H54 (cell line): Measurements from ENCODE around the gene AKT2.

Experiments used
- DNase-seq: peaks from one replicate; pipeline ENCODE4 v3.0.0; 2011; ENCODE audit warnings: low spot score, mixed read lengths; ENCODE audit not compliant: insufficient read length
- FAIRE-seq: peaks from 3 replicates; lab custom pipeline; 2011; peaks lifted over from hg19 to GRCh38; lab: Jason Lieb, UNC
- POLR2A ChIP-seq: IDR thresholded peaks from 2 replicates; pipeline ENCODE4 v1.6.1; 2011; ENCODE audit warnings: low read depth, mild to moderate bottlenecking, low read length

Gene AKT2

DNA sequence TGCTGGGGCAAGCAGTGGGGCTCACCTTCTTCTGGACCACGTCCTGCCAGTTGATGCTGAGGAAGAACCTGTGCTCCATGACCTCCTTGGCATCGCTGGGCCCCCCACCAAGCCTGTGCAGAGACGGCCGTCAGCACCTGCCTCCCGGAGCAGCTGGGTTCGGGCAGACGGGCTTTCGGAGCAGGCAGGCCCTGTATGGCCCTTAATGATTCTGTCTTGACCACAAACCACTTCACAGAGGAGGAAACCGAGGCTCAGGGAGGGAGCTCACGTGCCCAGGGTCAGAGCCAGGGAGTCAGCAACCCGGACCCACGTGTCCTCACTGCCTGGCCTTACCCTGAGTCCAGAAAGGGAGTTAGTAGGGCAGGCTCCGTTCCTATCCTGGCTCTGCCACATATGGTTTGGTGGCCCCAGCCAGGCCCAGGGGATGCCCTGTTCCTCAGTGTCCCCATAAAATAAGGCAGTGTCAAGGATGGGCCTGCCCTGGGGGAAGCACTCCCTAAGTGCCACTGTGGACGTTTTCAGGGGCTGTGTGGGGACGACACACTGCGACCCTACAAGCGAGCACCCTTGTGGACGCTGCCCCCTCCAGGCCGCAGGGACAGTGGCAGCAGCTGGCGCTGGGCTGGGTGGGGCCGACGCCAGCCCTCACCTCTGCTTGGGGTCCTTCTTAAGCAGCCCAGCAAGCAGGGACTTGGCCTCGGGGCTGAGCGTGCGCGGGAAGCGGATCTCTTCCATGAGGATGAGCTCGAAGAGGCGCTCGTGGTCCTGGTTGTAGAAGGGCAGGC is 49.7 kb downstream of the AKT2 start:
- DNase-seq (no peak), FAIRE-seq (no peak)
- TF ChIP-seq POLR2A, result no peak

DNA sequence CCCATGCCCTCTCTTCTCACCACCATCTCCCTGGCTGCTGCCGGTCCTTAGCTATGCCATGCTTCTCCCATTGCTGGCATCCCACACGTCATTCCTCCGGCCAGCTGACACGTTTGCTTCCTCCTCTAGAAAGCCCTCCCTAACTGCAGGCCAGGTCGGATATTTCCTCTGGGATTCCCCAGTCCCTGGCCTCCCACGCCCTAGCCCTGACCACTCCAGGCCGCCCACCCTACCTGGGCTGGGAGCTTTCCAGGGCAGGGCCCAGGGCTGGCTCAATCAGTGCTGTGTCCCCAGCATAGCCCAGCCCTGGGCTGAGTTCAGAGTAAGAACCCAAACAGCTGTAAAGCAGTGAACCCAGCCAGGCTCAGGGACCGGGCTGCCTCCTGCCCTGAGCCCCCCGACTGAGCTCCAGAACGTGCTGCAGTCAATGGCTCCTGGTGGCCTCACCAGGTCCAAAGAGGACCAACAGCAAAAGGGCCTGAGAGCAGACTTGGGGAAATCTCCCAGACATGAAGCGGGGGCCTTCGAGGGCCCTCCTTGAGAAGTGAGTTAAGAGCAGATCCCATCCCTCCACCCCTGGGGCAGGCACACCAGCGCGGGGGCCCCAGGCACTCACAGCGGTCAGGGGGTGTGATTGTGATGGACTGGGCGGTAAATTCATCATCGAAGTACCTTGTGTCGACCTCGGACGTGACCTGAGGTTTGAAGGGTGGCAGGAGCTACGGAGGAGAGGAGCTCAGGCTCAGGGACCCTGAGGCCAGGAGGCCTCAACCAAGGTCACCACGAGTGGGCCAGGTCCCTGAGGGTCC is 50.5 kb downstream of the AKT2 start:
- no peak for FAIRE-seq

DNA sequence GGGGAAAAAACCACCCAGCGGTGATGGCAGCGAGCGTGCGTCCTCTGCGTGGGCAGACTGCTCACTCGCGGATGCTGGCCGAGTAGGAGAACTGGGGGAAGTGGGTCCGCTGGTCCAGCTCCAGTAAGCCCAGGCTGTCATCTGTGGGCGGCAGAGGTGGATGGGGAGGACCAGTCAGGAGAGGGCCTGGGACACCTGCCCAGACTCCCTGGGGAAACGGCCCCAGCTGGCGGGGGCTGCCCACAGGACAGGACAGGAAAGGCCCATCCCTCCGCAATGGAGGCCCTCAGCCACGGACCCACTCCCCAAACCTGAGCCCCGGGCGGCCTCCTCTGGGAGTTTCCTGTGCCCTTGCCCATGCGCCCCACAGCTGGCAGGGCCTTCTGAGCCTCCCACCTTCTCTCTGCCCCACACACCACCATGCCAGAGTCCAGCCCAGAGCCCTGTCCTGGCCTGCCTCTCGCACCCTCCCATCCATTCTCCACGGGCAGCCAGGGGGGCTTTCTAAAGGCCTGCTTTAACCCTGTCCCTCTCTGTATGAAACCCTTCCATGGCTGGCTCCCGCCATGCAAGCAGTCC is 51.2 kb downstream of the AKT2 start:
- DNase-seq, result no peak
- TF ChIP-seq POLR2A, result no peak
- no peak for FAIRE-seq

More for the DNA sequence above, 50.5 kb downstream of the AKT2 start:
- no peak for TF ChIP-seq POLR2A
- DNase-seq, result no peak

DNA sequence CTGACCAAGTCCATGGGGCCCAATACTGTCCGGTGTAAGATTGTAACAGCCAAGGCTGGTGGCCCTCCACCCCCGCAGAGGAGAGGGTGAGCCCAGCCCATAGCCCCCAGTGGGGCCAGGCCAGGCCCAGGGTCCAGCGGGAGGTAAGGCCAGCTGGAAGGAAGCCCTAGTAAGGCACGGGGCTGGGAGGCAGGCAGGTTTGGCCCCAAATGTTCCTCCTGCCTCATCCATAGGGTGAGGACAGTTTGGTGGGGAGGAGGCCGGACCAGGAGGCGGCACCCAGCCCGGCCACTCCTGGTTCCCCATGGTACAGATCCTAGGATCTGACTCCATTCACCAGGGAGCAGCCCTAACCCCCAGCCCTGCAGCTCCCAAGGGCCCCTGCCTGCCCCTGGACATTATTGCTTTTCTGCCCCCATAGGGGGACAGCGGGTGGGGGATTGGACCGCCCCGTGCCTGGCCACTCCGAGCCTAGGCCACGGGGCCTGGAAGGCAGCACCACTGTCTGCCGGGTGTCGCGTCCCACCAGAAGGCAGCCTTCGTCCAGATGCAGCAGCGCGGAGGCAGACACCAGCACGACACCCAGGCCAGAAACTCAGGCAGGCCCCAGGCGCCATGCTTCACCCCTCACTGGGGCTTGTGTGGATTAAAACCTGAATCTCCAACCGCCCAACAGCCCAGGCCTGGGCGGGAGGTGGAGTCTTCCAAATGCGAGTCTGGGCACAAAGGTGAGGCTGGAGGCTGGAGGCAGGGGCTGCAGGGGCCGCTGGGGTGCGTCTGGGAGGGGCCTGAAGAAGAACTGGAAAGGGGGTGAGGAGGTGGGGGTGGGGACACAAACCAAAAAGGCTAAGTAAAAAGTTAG is 52.0 kb downstream of the AKT2 start:
- TF ChIP-seq POLR2A, result no peak
- FAIRE-seq (no peak), DNase-seq (no peak)

DNA sequence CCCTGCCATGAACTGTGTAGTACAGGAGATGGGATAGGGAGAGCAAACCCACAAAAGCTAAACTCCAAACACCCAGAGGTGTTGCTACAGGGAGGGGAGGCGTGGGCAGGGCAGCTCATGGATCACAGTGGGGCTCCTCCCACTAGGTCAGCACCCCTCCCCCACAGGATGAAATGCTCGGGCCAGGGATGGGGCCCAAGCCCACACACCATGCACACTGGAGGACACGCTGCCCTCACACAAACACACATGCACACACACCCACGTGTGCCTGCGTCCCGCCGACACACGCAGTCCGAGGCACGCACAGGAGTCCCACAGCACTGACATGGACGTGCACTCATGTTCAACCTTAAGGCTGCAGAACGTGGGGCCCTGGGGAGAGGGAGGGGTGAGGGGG is 52.7 kb downstream of the AKT2 start:
- TF ChIP-seq POLR2A, result no peak
- DNase-seq (no peak), FAIRE-seq (no peak)

DNA sequence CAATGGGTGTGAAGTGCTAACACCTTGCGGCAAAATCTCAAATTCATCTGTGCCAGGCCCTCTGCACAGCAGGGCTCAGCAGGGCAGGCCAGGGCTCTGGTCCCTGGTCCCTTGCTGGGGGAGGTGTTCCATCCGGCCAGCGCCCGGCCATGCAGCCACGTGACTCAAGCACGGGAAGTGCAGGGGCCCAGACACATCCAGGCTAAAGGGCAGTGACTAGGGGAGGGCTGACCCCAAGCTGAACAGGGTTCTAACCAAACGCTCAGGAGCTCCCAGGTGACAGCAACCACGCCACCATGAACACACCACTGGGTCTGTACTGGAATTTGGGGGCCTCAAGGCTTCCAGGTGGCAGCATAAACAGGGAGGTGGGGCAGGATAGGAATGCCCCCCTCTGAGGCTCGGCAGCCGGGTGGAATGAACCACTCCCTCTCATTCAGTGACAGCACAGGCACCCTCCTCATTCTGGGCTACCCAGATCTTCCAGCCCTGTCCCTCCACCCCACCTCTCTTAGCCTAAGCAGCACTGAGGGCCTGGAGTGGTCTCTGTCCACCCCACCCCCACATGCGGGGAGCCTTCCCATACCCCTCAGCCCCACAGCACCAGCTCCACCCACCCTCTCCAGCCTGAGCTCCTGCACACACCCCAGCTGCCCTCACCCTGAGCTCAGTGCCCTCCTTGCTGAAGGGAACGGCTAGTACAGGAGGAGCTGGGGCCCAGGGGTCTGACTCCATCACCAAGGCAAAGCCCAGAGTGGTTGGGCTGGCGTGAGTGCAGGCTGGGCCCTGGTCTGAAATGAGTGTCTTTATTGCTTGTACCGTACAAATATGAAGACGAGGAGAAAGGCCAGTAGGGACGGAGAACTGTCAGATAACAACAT is 53.4 kb downstream of the AKT2 start:
- TF ChIP-seq POLR2A, result no peak
- DNase-seq (peak; percentile 92), FAIRE-seq (no peak)

DNA sequence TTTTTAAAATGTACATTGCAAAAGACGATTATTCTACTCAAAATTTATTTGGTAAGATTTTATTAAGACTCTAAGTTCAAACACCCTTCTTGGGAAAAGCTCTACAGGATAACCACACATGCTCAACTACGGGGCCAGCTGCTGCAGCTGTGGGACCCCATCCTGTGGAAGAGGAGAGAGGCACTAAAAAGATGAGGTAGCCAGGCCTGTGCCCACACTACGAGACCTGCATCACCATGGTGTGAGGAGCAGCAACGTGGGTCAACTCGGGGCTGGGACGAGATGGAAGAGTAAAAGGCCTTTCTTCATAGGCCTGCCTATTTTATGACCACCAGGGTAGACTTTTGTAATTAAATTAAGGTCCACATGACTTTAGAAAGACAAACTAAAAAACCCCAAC is 54.1 kb downstream of the AKT2 start:
- TF ChIP-seq POLR2A, result no peak
- FAIRE-seq (no peak), DNase-seq (no peak)

DNA sequence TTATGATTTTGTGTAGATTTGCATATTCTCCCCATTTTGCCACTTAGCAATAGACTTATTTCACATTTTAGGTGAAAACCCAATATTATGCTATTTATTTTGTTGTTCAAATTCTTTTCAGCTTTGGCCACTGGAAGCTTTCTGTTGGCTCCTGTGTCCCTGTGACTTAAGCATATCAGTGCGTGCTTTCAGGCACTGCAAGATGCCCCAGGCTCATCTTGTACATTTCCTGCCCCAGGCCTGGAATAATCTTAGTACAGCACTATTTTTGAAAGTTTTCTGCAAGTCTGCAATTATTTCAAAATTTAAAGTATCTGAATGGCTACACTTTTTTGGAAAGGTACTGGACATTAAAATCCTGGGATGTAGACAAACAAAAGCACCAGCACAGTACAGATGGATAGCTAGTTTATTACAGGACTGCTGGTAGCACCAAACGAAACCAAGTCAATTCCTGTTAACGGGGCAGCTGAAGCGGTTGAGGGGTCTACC is 55.2 kb downstream of the AKT2 start:
- DNase-seq (no peak), FAIRE-seq (no peak)
- TF ChIP-seq POLR2A, result no peak

DNA sequence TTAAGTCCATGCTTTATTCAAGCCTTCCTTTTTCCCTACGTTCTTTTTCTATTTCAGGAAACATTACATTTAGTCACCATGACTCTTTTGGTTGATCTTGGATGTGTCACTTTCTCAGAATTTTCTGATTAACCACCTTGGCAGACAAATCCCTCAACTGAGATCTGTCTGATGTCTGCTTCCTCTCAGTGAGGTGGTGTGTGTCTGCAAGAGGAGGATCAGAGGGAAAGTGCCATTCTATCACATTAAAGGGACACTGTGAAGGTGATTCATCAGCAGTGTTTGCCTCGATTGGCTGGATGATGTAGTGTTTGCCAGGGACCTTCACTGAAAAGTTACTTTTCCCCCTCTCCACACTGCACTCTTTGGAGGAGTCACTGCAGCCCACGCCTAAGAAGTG is 55.7 kb downstream of the AKT2 start:
- FAIRE-seq, result peak; percentile 77
- DNase-seq, result peak; percentile 65
- no peak for TF ChIP-seq POLR2A

DNA sequence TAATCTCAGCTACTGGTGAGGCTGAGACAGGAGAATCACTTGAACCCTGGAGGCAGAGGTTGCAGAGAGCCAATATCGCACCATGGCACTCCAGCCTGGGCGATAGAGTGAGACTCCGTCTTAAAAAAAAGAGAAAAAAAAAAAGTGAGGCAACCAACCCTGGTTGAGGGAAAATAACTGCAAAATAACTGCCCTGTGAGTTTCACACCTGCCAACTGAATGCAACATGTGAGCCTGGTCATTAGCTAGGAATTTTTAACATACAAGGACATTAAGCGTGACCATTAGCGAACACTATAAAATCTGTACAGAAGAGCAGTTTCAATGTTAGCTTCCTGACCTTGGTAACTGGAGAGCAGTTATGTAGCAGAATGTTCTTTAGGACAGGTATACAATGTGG is 56.3 kb downstream of the AKT2 start:
- no peak for FAIRE-seq
- no peak for DNase-seq
- no peak for TF ChIP-seq POLR2A

DNA sequence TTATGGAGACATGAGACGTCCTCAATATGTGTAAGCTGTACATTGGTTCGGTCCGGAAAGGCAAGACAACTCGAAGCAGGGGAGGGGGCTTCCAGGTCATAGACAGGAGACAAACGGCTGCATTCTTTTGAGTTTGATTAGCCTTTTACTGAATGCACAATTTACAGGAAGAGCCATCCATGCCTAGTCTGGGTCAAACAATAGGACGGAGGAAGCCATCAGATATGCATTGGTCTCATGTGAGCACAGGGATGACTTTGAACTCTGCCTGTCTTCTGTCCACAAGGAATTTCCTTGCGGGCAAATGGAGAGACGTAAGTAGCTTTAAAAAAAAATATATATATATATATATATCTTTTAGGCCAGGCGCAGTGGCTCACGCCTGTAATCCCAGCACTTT is 56.8 kb downstream of the AKT2 start:
- DNase-seq (no peak), FAIRE-seq (no peak)
- no peak for TF ChIP-seq POLR2A

DNA sequence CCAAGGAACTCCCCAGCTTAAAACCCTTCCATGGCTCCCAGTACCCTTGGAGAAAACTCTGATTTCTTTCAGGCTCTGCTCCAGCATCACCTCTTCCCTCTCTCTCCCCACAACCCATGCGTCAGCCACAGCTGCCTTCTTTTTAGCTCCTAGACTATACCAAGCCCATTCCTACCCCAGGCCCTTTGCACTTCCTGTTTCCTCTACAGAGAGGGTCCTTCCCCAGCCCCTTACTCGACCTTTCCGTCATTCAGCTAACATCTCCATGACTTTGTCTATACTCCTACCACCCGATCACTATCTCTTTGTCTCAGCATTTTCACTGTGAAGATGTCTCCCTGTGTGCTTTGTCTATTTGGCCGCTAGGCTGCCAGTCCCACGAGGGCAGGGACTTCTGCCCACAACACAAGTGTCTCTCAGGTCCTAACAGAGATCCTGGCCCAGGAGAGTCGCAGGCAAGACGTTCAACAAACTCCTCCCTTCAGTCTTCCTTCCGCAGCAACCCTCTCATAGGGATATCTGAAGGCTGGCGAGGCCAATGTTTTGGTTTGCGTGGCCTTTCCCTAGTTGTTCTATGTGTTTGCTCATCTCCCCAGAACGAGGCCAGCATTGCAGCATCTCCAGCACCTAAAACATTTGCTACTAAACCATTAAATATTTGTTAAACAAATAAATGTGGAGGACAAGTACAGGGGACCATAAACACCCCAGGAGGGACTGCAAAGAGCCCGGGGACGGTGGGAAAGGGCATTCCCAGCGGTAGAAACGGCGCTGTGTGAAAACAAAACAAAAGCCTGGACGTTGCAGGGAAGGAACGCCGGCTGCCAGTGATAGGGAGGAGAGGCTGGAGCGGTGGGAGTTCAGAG is 59.5 kb downstream of the AKT2 start:
- FAIRE-seq (no peak), DNase-seq (no peak)
- no peak for TF ChIP-seq POLR2A
